Activated T-helper 2 cell treated with anti-CD3 and anti-CD28 coated beads, Interferon-gamma antibody, Interleukin-2, Interleukin-4, amounts not matched to agents 10 μg/mL and 5 μg/mL and 100 μg/mL, durations not matched to agents 14 hours and 24 hours and 36 hours (primary cell): ENCODE measurements around the gene GGCT. TPM values are rescaled to one million over a fixed set of nuclear protein-coding genes. Genes with fewer than 3 reads are reported as not detected.

Experiments
- DNase-seq: peaks from one replicate; pipeline ENCODE4 v3.0.0; 2021; ENCODE audit warnings: low spot score
- H3K27ac Mint-ChIP-seq: one replicate; pipeline ENCODE4 v1.8.0; 2021; ENCODE audit warnings: mixed read lengths
- H3K27me3 Mint-ChIP-seq: one replicate; pipeline ENCODE4 v1.8.0; 2021; ENCODE audit warnings: low read depth, mixed read lengths
- H3K36me3 Mint-ChIP-seq: one replicate; pipeline ENCODE4 v1.8.0; 2021; ENCODE audit warnings: low read depth, mixed read lengths
- H3K4me1 Mint-ChIP-seq: one replicate; pipeline ENCODE4 v1.8.0; 2021; ENCODE audit warnings: low read depth, mixed read lengths
- H3K4me3 Mint-ChIP-seq: one replicate; pipeline ENCODE4 v1.8.0; 2021; ENCODE audit warnings: low read depth, mild to moderate bottlenecking, moderate library complexity, mixed read lengths
- H3K9me3 Mint-ChIP-seq: one replicate; pipeline ENCODE4 v1.8.0; 2021; ENCODE audit warnings: mixed read lengths
- intact Hi-C: fragments of 100-400 bp; cut with micrococcal nuclease; formaldehyde crosslinking; loops from one replicate; pipeline ENCODE4 v1.15.1; 2023
- total RNA-seq: library from RNA; stranded (reverse); gene quantifications from 2 replicates; pipeline ENCODE4 v1.2.3, GENCODE V29; 2022

GGCT gene
- total RNA-seq, 1 donor from 2014 or later = 71.6 TPM

DNA sequence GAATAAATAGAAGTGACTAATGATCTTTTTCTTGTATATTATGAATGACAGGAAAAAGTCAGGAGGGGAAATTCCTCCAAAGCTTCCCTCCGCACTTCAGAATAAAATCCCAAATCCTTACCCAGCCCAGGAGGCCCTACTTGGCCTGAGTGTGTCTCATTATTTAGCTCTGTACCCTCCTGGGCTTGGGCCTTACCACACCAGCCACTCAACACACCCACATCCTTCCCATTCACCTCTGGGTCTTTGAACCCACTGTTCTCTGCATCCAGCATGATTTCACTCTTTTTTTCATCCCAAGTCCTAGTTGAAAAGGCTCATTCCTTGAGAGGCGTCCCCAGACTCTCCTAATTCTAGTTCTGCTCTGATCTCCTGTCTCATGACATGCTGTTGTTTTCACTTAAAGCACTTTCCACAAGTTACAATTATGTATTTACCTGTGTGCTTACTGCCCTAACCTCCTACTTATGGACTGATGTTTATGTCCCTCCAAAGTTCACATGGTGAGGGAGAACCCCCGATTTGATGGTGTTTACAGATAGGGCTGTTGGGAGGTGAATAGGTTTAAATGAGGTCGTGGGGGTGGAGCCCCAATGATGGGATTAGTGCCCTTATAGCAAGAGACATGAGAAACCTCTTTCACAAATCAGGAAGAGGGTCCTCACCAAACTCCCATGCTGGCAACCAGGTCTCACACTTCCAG lies 32.4 kb downstream of the GGCT start:
- H3K27me3 Mint-ChIP-seq = no peaks in the 10 kb centered on the region
- peak overlapping the region; percentile 60 for H3K27ac Mint-ChIP-seq
- peak; percentile 5 for DNase-seq
- no peak overlapping the region for H3K4me3 Mint-ChIP-seq
- H3K4me1 Mint-ChIP-seq = peaks cover 80% of the 10 kb centered on the region
- no peaks in the 10 kb centered on the region for H3K9me3 Mint-ChIP-seq
- H3K36me3 Mint-ChIP-seq = peaks cover 40% of the 10 kb centered on the region
- intact Hi-C loops = no loop called here

DNA sequence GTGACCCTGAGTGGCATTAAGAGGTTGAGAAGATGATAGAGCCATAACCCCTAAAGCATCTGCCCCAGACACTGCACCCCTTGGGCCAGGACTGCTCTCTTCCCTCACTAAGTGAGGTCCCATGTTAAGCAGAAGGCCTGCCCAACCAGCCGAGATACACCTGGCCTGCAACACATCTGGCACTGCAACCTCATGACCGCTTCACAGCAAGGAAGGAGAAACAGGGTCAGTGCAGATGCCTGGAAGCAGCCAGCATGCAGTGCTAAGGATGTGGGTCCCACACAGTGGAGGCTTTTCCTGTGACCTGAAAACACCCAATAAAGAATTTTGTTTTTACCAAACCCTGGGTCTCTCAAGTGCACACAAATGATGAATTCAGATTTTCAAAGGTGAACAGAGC lies 33.4 kb downstream of the GGCT start:
- no peak overlapping the region for H3K4me3 Mint-ChIP-seq

DNA sequence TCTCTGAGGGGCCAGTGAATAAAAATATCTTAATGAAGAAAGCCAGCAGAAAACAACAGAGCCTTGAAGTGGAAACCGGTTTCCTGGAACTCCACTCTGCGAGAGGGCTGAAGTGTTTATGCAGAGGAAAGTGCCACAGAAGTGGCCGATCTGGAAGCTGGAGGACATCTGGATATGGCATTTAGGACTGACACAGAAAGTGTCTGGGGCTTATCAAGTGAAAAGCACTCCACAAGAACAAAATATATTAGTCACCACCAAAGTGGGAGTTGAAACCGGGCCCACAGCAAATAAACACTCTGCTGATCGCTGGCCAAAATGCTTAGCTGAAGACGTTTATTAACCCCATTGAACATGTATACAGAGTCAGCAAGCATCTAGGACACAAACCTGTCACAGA lies 33.9 kb downstream of the GGCT start:
- H3K27ac Mint-ChIP-seq = peak overlapping the region; percentile 47
- intact Hi-C loops = no loop called here
- no peak for DNase-seq
- peaks cover 70% of the 10 kb centered on the region for H3K4me1 Mint-ChIP-seq
- H3K36me3 Mint-ChIP-seq = peaks cover 34% of the 10 kb centered on the region
- no peaks in the 10 kb centered on the region for H3K27me3 Mint-ChIP-seq
- no peak overlapping the region for H3K4me3 Mint-ChIP-seq
- H3K9me3 Mint-ChIP-seq = no peaks in the 10 kb centered on the region

More for the DNA sequence above, 33.4 kb downstream of the GGCT start:
- Mint-ChIP-seq H3K36me3 (peaks cover 35% of the 10 kb centered on the region), H3K27ac (peak overlapping the region; percentile 47), H3K27me3 (no peaks in the 10 kb centered on the region), H3K9me3 (no peaks in the 10 kb centered on the region), H3K4me1 (peaks cover 70% of the 10 kb centered on the region)
- intact Hi-C loops = no loop called here
- DNase-seq = no peak

DNA sequence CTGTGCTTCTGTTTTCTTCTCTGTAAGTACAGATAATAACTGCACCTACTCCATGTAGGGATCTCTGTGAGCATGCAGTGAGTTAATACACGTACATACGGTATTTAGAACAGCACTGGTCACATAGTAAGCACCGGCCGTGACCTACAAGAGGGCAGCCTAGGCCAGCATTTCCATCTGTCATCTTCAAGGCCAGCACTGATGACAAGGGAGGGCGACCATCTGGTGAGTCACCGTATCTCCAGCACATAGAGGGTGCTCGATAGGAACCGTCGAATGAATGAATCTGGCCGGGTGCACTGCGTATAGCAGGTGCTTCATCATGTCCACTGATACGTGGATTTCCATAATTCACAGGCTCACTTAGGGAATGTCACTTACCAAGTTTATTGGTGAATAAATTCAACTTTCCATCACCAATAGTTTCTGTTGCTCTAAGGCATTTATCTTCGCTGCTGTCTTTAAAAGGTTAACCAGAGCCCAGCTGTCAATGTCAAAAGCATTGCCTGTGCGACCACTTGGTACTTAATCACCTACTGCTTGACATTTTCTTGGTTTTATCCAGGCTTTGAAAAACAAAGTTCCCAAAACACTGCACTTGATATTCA lies 34.4 kb downstream of the GGCT start:
- no peaks in the 10 kb centered on the region for H3K27me3 Mint-ChIP-seq
- H3K4me1 Mint-ChIP-seq = peaks cover 70% of the 10 kb centered on the region
- H3K36me3 Mint-ChIP-seq = peaks cover 34% of the 10 kb centered on the region
- no peak for DNase-seq
- H3K27ac Mint-ChIP-seq = peak overlapping the region; percentile 29
- H3K4me3 Mint-ChIP-seq = no peak overlapping the region
- H3K9me3 Mint-ChIP-seq = no peaks in the 10 kb centered on the region
- intact Hi-C loops = no loop called here

DNA sequence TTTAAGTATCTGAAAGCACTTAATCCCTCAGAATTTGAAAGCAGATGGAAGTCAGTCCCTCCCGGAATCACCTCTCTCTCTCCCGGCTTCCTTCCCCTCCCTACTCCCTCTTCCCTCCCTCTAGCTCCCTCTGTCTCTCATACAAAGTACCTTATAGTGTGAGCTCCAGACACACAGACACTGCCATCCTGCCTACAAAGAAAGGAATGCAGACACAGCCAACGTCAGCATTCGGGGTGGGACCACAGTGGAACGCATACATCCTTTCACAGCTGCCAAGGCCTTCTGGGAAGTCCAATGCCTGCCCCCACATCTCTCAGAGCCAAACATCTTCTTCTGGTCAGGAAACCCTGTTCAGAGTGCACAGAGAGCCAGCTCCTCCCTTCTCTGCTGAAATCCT lies 35.3 kb downstream of the GGCT start:
- Mint-ChIP-seq H3K4me3 (no peak overlapping the region), H3K9me3 (no peaks in the 10 kb centered on the region), H3K36me3 (peaks cover 33% of the 10 kb centered on the region), H3K27ac (no peak overlapping the region), H3K4me1 (peaks cover 71% of the 10 kb centered on the region), H3K27me3 (no peaks in the 10 kb centered on the region)
- intact Hi-C loops = no loop called here
- no peak for DNase-seq

DNA sequence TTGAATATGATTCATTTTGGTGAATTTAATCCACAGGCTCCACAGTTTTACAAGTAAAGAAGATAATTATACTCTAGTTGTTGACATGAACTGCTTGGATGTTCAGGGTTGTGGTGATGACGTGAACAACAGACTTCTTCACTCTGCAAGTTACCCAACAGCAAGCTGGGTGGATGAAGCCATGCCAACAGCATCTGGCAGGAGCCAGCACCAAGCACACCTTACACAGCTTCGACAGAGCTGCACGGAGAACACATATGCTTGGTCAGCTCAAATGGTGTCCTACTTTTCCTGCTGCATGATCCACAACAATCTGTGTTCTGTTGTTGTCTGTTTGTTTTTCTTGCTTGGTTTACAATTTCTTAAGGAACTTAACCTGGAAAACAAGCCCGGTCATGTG lies 35.8 kb downstream of the GGCT start:
- H3K27ac Mint-ChIP-seq = no peak overlapping the region
- peaks cover 68% of the 10 kb centered on the region for H3K4me1 Mint-ChIP-seq

DNA sequence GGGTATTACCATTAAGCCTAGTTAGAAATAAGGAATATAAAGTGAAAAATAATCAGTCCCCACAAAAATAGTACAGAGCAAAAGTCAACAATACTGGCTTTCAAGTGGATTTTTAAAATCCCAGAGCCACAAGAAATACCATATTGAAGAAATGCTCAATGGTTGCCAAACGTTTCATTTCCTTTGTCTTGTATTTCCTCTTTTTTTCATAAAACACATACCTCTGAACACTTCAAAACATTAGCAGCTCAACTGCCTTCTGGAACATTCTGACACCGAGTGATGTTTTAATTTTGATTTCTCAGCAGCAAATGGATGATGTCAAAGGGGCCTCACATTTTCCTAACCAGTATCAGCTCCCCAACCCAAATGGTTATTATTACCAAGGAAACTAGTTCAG lies 36.6 kb downstream of the GGCT start:
- H3K9me3 Mint-ChIP-seq = no peaks in the 10 kb centered on the region
- no peak overlapping the region for H3K4me3 Mint-ChIP-seq
- no peak for DNase-seq
- peaks cover 24% of the 10 kb centered on the region for H3K36me3 Mint-ChIP-seq
- peaks cover 61% of the 10 kb centered on the region for H3K4me1 Mint-ChIP-seq
- intact Hi-C loops = no loop called here
- no peaks in the 10 kb centered on the region for H3K27me3 Mint-ChIP-seq
- no peak overlapping the region for H3K27ac Mint-ChIP-seq

More for the DNA sequence above, 35.8 kb downstream of the GGCT start:
- intact Hi-C loops = no loop called here
- peaks cover 28% of the 10 kb centered on the region for H3K36me3 Mint-ChIP-seq
- no peaks in the 10 kb centered on the region for H3K9me3 Mint-ChIP-seq
- no peaks in the 10 kb centered on the region for H3K27me3 Mint-ChIP-seq
- DNase-seq = no peak
- no peak overlapping the region for H3K4me3 Mint-ChIP-seq

DNA sequence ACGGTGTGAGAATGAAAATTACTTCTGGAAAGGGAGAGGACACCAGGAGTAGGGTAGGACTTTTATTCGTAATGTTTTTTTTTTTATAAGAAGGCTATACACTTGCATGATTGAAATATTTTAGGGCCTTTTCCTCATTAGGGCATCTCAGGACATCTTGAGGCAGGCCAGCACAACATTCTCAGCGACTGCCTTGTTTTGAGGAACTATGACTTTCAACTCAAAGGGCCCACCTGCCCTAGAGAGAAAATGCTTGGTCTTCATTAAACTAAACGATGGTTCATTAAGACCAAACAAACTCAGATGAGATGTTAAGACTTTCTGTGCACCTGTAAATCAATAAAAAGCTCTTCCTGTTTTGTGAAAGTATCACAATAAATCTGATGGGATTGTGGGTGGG lies 37.4 kb downstream of the GGCT start:
- intact Hi-C loops = no loop called here
- peaks cover 17% of the 10 kb centered on the region for H3K36me3 Mint-ChIP-seq
- no peak overlapping the region for H3K4me3 Mint-ChIP-seq
- no peaks in the 10 kb centered on the region for H3K27me3 Mint-ChIP-seq
- H3K9me3 Mint-ChIP-seq = no peaks in the 10 kb centered on the region
- no peak overlapping the region for H3K27ac Mint-ChIP-seq
- no peak for DNase-seq
- peaks cover 56% of the 10 kb centered on the region for H3K4me1 Mint-ChIP-seq

DNA sequence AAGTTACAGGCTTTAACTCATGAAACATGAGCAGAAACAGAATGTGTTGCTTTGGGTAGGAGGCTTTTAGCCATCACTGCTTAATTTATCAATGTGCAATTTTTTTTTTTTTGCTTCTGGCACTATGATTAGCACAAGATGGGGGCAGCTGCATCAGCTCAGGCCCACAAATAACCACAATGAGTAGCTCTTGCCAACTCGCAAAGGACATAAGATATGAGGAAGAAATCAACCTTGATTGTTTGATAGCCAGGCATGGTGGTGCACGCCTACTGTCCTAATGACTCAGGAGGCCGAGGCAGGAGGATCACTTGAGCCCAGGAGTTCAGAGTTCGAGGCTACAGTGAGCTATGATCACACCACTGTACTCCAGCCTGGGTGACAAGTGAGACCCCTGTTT lies 38.4 kb downstream of the GGCT start:
- intact Hi-C loops = no loop called here
- peaks cover 47% of the 10 kb centered on the region for H3K4me1 Mint-ChIP-seq

DNA sequence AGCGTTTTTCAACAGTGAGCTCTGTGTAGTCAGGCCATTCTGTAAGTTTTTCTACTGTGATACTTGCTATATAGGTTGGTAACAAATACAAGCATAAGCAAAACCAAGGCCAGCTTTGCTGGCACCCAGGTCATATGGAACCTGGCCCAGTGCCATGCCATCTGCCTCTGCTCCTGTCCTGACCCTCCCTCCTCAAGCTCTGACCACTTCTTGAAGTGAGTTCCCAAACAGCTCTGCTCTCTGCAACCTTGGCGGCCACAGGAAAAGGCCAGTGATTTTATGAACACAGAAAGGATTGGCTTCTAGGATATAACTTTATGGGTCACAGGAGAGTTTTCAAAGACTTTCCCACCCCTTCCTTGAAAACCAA lies 38.8 kb downstream of the GGCT start:
- peaks cover 13% of the 10 kb centered on the region for H3K36me3 Mint-ChIP-seq
- intact Hi-C loops = no loop called here
- peaks cover 43% of the 10 kb centered on the region for H3K4me1 Mint-ChIP-seq
- no peak for DNase-seq
- no peak overlapping the region for H3K27ac Mint-ChIP-seq
- H3K4me3 Mint-ChIP-seq = no peak overlapping the region
- H3K27me3 Mint-ChIP-seq = no peaks in the 10 kb centered on the region
- H3K9me3 Mint-ChIP-seq = no peaks in the 10 kb centered on the region

More for the DNA sequence above, 38.4 kb downstream of the GGCT start:
- no peaks in the 10 kb centered on the region for H3K9me3 Mint-ChIP-seq
- no peak overlapping the region for H3K27ac Mint-ChIP-seq
- H3K36me3 Mint-ChIP-seq = peaks cover 13% of the 10 kb centered on the region
- no peak for DNase-seq
- H3K27me3 Mint-ChIP-seq = no peaks in the 10 kb centered on the region
- no peak overlapping the region for H3K4me3 Mint-ChIP-seq

DNA sequence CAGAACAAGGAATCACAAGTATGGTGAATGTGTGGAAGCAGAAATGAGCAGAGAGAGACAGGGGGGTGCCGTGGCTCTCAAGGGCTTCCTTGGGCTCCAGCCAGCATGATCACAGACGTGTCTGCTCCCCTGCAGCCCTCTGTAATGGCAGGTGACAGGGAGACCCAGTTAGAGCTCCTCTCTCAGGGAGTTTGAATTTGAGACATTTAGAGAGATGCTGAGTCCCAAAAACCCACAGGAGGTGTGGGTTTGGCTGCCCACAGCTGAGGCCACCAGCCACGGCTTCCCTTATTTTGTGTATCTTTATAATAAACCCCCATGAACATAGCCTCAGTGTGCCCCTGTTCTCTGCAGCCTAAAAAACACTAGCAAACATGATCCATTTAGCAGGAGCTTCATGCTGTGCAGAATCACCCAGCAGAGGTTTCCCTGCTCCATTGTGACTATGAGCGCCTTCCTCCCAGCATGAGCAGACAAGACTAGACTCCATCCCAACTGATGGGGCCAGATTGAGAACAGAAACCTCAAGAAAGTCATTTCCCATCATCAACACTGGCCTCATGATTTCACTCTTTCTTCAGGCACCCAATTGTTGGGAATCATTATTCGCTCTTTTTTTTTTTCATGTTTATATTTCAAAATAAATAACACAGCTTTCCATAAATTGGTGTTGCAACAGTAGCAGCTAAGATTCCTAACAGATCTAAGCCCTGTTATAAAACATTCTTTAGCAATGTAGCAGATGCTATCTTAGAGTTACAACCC lies 39.4 kb downstream of the GGCT start:
- Mint-ChIP-seq H3K4me3 (no peak overlapping the region), H3K36me3 (peaks cover 9% of the 10 kb centered on the region), H3K4me1 (peaks cover 37% of the 10 kb centered on the region), H3K9me3 (no peaks in the 10 kb centered on the region), H3K27ac (no peak overlapping the region), H3K27me3 (no peaks in the 10 kb centered on the region)
- no peak for DNase-seq
- intact Hi-C loops = no loop called here

DNA sequence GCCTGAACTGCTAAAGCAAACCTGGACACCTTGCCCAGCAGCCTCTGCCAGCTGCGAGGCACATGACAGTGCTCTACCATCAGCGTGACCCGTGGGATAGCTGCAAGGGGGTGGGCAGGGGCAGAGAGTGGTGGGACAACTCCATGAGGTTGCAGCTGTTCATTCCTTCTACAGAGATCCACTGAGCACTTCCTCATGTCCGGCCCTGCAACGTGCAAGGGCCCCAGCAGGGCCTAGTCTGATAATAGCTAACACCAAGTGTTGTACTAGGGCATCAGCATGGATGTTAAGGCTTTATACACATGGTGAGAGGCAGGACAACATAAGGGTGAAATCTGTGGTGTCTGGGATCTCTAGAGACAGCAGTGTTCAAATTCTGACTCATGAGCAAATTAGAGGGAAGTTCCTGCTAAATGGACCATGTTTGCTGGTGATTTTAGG lies 40.4 kb downstream of the GGCT start:
- peaks cover 8% of the 10 kb centered on the region for H3K36me3 Mint-ChIP-seq
- no peak for DNase-seq
- intact Hi-C loops = no loop called here
- peaks cover 31% of the 10 kb centered on the region for H3K4me1 Mint-ChIP-seq
- no peak overlapping the region for H3K27ac Mint-ChIP-seq
- no peak overlapping the region for H3K4me3 Mint-ChIP-seq
- no peaks in the 10 kb centered on the region for H3K27me3 Mint-ChIP-seq
- H3K9me3 Mint-ChIP-seq = no peaks in the 10 kb centered on the region
